HepG2 (cell line): ENCODE data around the gene TIPRL. TPM values are rescaled to one million over a fixed set of nuclear protein-coding genes. Genes with fewer than 3 reads are reported as not detected.
A peak's percentile ranks its signal among the peaks of the same experiment; 100 is the strongest.

Experiments used
- ATAC-seq: fragments of 200-7000 bp; cut with Tn5 transposase; 3 replicates; pipeline ENCODE4 v1.9.1; 2020; ENCODE audit warnings: mild to moderate bottlenecking, moderate library complexity
- BruUV-seq: library from RNA; stranded (reverse); fragments of 400-500 nt; replicated peaks from 2 replicates; lab custom pipeline; 2021; lab: Mats Ljungman, UMichigan
- CTCF ChIA-PET: fragments of 300-600 bp; formaldehyde crosslinking; extraction: SDS; loops from one replicate; lab custom pipeline; 2021; ENCODE audit warnings: low total read pairs, inconsistent platforms, low intra/inter-chr PET ratio; lab: Yijun Ruan, JAX
- POLR2A ChIA-PET: fragments of 350-600 bp; sonication (Branson Sonifier 250); formaldehyde crosslinking; loops from one replicate; lab custom pipeline; 2020; ENCODE audit warnings: antibody characterized with exemption, inconsistent platforms; lab: Yijun Ruan, JAX
- DNase-seq: peaks from one replicate; pipeline ENCODE4 v3.0.0-alpha.2; 2015; ENCODE audit warnings: low spot score
- FAIRE-seq: peaks from 3 replicates; lab custom pipeline; 2011; peaks lifted over from hg19 to GRCh38; lab: Jason Lieb, UNC
- H2AFZ ChIP-seq: one replicate; pipeline ENCODE4 v1.6.1; 2011; ENCODE audit warnings: low read length, inconsistent platforms
- H3K27ac ChIP-seq: fragments of 300-600 bp; 3 replicates; pipeline ENCODE4 v1.8.0; 2011; ENCODE audit warnings: mixed run types, mild to moderate bottlenecking, mixed read lengths, low read length, inconsistent platforms; ENCODE audit not compliant: insufficient read depth; ENCODE audit errors: extremely low read length
- H3K27me3 ChIP-seq, 2 experiments: fragments of 200-600 bp in 1 of 2; 2 replicates in 1 of 2; 3 replicates in 1 of 2; pipeline versions ENCODE4 v1.6.0 to v1.8.0; 2011; ENCODE audit warnings: low read length in 2 of 2, mild to moderate bottlenecking in 2 of 2, moderate library complexity in 2 of 2, inconsistent platforms in 1 of 2; ENCODE audit not compliant: insufficient read depth in 2 of 2, control insufficient read depth in 1 of 2
- H3K36me3 ChIP-seq, 2 experiments: fragments of 200-600 bp in 1 of 2; replicated peaks in 1 of 2; 2 replicates in 1 of 2; 3 replicates in 1 of 2; pipeline versions ENCODE4 v1.5.1 to v1.8.0; 2011; ENCODE audit warnings: low read length in 2 of 2, inconsistent platforms in 1 of 2; ENCODE audit not compliant: insufficient read depth in 2 of 2, control insufficient read depth in 1 of 2
- H3K4me1 ChIP-seq: 2 replicates; pipeline ENCODE4 v1.5.1; 2012; ENCODE audit warnings: low read length, inconsistent platforms; ENCODE audit not compliant: insufficient read depth
- H3K4me2 ChIP-seq: 2 replicates; pipeline ENCODE4 v1.6.0; 2011; ENCODE audit warnings: low read depth, low read length, inconsistent platforms
- H3K4me3 ChIP-seq, 3 experiments: fragments of 200-600 bp in 1 of 3; sonication (generic), shearing (Covaris generic) in 1 of 3; replicated peaks in 1 of 3; 2 replicates each; pipeline ENCODE4 v1.5.1; 2011 to 2016; ENCODE audit warnings: low read length in 3 of 3, inconsistent platforms in 2 of 3, low read depth in 2 of 3, mild to moderate bottlenecking in 2 of 3, control low read depth in 1 of 3, mixed read lengths in 1 of 3; ENCODE audit not compliant: insufficient read depth in 1 of 3
- H3K79me2 ChIP-seq: one replicate; pipeline ENCODE4 v1.6.1; 2011; ENCODE audit warnings: low read length, inconsistent platforms; ENCODE audit not compliant: insufficient read depth
- H3K9ac ChIP-seq: 2 replicates; pipeline ENCODE4 v1.6.0; 2011; ENCODE audit warnings: mild to moderate bottlenecking, low read depth, low read length, inconsistent platforms; ENCODE audit not compliant: insufficient read depth
- H3K9me3 ChIP-seq: 2 replicates; pipeline ENCODE4 v1.5.1; 2012; ENCODE audit warnings: mild to moderate bottlenecking, low read length
- H4K20me1 ChIP-seq: 2 replicates; pipeline ENCODE4 v1.6.0; 2011; ENCODE audit warnings: inconsistent platforms, mild to moderate bottlenecking, low read length, moderate library complexity; ENCODE audit not compliant: insufficient read depth
- HMG20A ChIP-seq: IDR thresholded peaks from 2 replicates; pipeline ENCODE4 v1.6.1; 2016; ENCODE audit warnings: borderline replicate concordance
- SETDB1 ChIP-seq: sonication (generic); formaldehyde crosslinking; IDR thresholded peaks from 2 replicates; pipeline ENCODE4 v1.5.1; 2020; ENCODE audit warnings: missing genetic modification reagents, mild to moderate bottlenecking, borderline replicate concordance
- ZNF883 ChIP-seq: sonication (generic); formaldehyde crosslinking; IDR thresholded peaks from 2 replicates; pipeline ENCODE4 v1.5.1; 2020; ENCODE audit warnings: mild to moderate bottlenecking, missing genetic modification reagents; ENCODE audit errors: not compliant biosample characterization
- WGBS: methylation state at CpG from one replicate; pipeline ENCODE4 v1.1.6; 2017; ENCODE audit warnings: low lambda C conversion rate; 5-methylcytosine and 5-hydroxymethylcytosine counted together
- in situ Hi-C: cut with HindIII; loops from 2 replicates; pipeline ENCODE4 v1.10.0; 2017; ENCODE audit warnings: low pct_unique_long_range_greater_than_20kb; ENCODE audit not compliant: extremely low pct_ligation_motif_present
- intact Hi-C: fragments of 100-400 bp; cut with micrococcal nuclease; formaldehyde crosslinking; loops from one replicate; pipeline ENCODE4 v1.10.0; 2022; ENCODE audit not compliant: unreplicated experiment
- polyA plus RNA-seq, 8 experiments: library from polyadenylated mRNA; depleted of rRNA in 3 of 8; stranded (reverse) in 7 of 8; unstranded in 1 of 8; fragments of >200 nt; fragmentation: Illumina TruSeq in 4 of 8; extraction: Trizol in 4 of 8; gene quantifications; 2 replicates each; pipeline versions ENCODE4 v1.2.1 to v1.2.3, GENCODE V29; 2011 to 2016; ENCODE audit warnings: low read depth in 4 of 8, missing spikeins in 1 of 8, mixed read lengths in 1 of 8; ENCODE audit not compliant: insufficient read depth in 1 of 8
- total RNA-seq, 5 experiments: library from RNA; depleted of rRNA; stranded (reverse); fragments of >200 nt; fragmentation: Illumina TruSeq; extraction: Trizol; gene quantifications; 2 replicates each; pipeline ENCODE4 v1.2.3, GENCODE V29; 2016; ENCODE audit warnings: low read depth in 1 of 5
- TF ChIP-seq, protein P1 (sequence below): sonication (generic); formaldehyde crosslinking; conservative IDR thresholded peaks from 2 replicates; pipeline ENCODE4 v1.4.0; 2020; ENCODE audit warnings: missing genetic modification reagents
- TF ChIP-seq, protein P2 (sequence below): sonication (generic); formaldehyde crosslinking; IDR thresholded peaks from 2 replicates; pipeline ENCODE4 v1.4.0; 2020; ENCODE audit warnings: missing genetic modification reagents, borderline replicate concordance
- TF ChIP-seq, protein P3 (sequence below): sonication (generic); formaldehyde crosslinking; IDR thresholded peaks from 2 replicates; pipeline ENCODE4 v1.5.1; 2020; ENCODE audit warnings: mild to moderate bottlenecking, missing genetic modification reagents, borderline replicate concordance

Gene TIPRL
- total and polyA plus RNA-seq, 2 of the 13 experiments (the other 11 are each of a cell fraction or from before 2014, with no cell fraction given), result 10.1 to 22.8 TPM

DNA sequence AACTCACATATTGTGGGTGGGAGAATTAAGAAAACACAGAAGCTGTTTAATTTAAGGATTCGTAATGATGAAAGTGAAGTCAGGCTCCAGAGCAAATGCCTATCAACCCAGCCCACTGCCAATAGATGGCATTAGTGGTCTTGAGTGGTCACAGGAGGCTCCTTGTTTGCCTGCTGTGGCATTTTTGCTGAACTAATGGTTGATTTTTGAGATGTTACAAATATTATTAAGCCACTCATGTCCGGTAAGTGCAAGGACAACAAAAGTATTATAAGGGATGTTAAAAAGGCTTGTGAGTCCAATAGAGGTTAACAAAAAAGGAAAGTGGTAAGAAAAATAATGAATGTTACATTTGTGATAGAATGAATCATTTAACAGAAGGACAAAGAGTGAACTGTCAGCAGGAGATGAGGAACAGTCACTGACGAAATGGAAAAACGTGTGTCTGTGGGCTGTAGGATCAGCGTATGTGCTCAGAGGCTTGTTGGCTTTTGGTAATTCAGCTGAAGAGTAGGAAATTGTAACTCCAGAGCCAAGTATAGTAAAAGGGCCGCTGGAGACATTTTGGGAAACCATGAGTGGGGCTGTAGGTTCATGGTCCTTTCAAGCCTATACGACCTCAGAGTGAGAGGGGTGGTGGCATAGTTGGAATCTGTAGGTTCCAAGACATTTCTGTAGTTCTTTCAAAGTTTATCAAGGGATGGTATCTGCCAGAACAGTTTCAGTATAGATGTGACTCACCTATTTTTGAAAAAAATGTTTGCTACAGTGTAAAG lies 58.3 kb downstream of the TIPRL start (continued):
- TF ChIP-seq, protein P1, sequence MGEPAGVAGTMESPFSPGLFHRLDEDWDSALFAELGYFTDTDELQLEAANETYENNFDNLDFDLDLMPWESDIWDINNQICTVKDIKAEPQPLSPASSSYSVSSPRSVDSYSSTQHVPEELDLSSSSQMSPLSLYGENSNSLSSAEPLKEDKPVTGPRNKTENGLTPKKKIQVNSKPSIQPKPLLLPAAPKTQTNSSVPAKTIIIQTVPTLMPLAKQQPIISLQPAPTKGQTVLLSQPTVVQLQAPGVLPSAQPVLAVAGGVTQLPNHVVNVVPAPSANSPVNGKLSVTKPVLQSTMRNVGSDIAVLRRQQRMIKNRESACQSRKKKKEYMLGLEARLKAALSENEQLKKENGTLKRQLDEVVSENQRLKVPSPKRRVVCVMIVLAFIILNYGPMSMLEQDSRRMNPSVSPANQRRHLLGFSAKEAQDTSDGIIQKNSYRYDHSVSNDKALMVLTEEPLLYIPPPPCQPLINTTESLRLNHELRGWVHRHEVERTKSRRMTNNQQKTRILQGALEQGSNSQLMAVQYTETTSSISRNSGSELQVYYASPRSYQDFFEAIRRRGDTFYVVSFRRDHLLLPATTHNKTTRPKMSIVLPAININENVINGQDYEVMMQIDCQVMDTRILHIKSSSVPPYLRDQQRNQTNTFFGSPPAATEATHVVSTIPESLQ, result no peak
- TF ChIP-seq, protein P2, sequence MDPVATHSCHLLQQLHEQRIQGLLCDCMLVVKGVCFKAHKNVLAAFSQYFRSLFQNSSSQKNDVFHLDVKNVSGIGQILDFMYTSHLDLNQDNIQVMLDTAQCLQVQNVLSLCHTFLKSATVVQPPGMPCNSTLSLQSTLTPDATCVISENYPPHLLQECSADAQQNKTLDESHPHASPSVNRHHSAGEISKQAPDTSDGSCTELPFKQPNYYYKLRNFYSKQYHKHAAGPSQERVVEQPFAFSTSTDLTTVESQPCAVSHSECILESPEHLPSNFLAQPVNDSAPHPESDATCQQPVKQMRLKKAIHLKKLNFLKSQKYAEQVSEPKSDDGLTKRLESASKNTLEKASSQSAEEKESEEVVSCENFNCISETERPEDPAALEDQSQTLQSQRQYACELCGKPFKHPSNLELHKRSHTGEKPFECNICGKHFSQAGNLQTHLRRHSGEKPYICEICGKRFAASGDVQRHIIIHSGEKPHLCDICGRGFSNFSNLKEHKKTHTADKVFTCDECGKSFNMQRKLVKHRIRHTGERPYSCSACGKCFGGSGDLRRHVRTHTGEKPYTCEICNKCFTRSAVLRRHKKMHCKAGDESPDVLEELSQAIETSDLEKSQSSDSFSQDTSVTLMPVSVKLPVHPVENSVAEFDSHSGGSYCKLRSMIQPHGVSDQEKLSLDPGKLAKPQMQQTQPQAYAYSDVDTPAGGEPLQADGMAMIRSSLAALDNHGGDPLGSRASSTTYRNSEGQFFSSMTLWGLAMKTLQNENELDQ, result no peak
- TF ChIP-seq ZNF883 (CRISPR knock-in tag) (no peak), SETDB1 (CRISPR knock-in tag) (no peak), HMG20A (no peak)

DNA sequence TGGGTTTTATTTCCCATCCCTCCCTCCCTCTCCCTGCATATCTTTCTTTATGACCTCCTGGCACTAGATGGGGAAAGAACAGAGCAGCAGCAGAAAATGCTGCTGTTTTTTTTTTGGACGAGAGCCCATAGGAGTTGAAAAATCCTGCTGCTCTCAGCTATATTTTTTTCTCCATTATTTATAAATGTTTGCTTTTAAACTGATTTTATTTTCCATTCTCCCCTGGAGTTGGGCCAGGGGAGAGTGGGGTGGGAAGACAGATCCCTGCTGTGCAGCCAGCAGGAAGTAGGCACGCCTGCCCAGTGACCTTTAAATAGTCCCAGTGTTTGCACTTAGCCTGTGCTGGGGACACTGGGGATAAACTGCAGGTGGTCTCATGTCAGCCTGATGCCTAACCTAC lies 64.4 kb downstream of the TIPRL start:
- BruUV-seq, result no TSS peak
- ChIA-PET POLR2A (no interaction called here), CTCF (no interaction called here)
- WGBS, result 92% methylated on average over 2 of the region's 2 CpGs
- DNase-seq (no peak), FAIRE-seq (no peak), ATAC-seq (peak; percentile 42; the same call in 1 of the 3 replicates)
- Histone ChIP-seq H3K9me3 (no peaks in the 10 kb centered on the region), H3K27me3 (no peaks in the 10 kb centered on the region), H4K20me1 (no peaks in the 10 kb centered on the region), H2AFZ (no peak overlapping the region), H3K79me2 (no peaks in the 10 kb centered on the region), H3K27ac (no peak overlapping the region), H3K9ac (no peak overlapping the region), H3K36me3 (peaks cover 18 to 45% of the 10 kb centered on the region in 2 experiments), H3K4me1 (peaks cover 12% of the 10 kb centered on the region; the same call in 1 of the 2 replicates), H3K4me3 (no peak overlapping the region)
- intact Hi-C loops, result no loop called here
- TF ChIP-seq, protein P3, sequence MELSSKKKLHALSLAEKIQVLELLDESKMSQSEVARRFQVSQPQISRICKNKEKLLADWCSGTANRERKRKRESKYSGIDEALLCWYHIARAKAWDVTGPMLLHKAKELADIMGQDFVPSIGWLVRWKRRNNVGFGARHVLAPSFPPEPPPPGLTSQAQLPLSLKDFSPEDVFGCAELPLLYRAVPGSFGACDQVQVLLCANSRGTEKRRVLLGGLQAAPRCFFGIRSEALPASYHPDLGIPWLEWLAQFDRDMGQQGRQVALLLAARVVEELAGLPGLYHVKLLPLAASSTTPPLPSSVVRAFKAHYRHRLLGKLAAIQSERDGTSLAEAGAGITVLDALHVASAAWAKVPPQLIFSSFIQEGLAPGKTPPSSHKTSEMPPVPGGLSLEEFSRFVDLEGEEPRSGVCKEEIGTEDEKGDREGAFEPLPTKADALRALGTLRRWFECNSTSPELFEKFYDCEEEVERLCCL (CRISPR knock-in tag), result no peak
- TF ChIP-seq, all 625 proteins: peak for 0
- in situ Hi-C loops, result no loop called here
- H3K4me2 ChIP-seq, result no peak overlapping the region
